ENCODE data around the gene DTD2. TPM values are rescaled to one million over a fixed set of nuclear protein-coding genes. Genes with fewer than 3 reads are reported as not detected.

Gene DTD2
- total and polyA plus RNA-seq, 2 donors (not counting 1 experiment from before 2014, with no cell fraction given): 11.9 to 14.1 TPM

GRCh38 chr14:31429791-31430190, 27.5 kb downstream of the DTD2 start:
- intact Hi-C loops (cut with micrococcal nuclease): no loop called here
- no peaks in the 10 kb centered on the region for H3K79me2 ChIP-seq (ENCODE audit: control insufficient read depth, insufficient read depth, low read length)
- H3K9me3 Mint-ChIP-seq (ENCODE audit: insufficient read depth): peaks cover 5% of the 10 kb centered on the region
- H3K4me2 ChIP-seq (replicated peaks; ENCODE audit: low read depth, low read length, poor library complexity, severe bottlenecking): no peak overlapping the region
- H4K20me1 ChIP-seq (ENCODE audit: control insufficient read depth, insufficient read depth, low read length, poor library complexity, severe bottlenecking): no peaks in the 10 kb centered on the region
- H3K36me3 ChIP-seq (replicated peaks in 1 of 2; ENCODE audit: control extremely low read depth in 1 of 2, control insufficient read depth in 1 of 2, extremely low read depth in 1 of 2, insufficient read depth in 2 of 2, low read length in 1 of 2): peaks cover 0 to 3% of the 10 kb centered on the region in 2 experiments
- TF ChIP-seq CTCF (IDR thresholded peaks at IDR 0.05): no peak
- H3K4me1 Mint-ChIP-seq: no peaks in the 10 kb centered on the region
- ChIA-PET CTCF (no interaction called here), POLR2A (no interaction called here)
- H3K4me3 ChIP-seq (ENCODE audit: control extremely low read depth in 1 of 5, extremely low read depth in 1 of 5, insufficient read depth in 1 of 5, low read depth in 2 of 5, low read length in 4 of 5): no peak overlapping the region
- ATAC-seq (ENCODE audit: low read depth) (no peak), DNase-seq (no peak)
- H3K27me3 ChIP-seq (replicated peaks in 1 of 4; ENCODE audit: control extremely low read depth in 1 of 4, control insufficient read depth in 3 of 4, insufficient read depth in 4 of 4, low read length in 3 of 4): no peaks in the 10 kb centered on the region
- H3K27ac Mint-ChIP-seq: no peak overlapping the region
- H2AFZ ChIP-seq (ENCODE audit: insufficient read depth, low read depth, low read length, poor library complexity, severe bottlenecking): no peak overlapping the region
- H3K4me3 Mint-ChIP-seq: no peak overlapping the region
- H3K4me1 ChIP-seq (ENCODE audit: control insufficient read depth in 2 of 2, insufficient read depth in 2 of 2, low read length in 2 of 2): no peaks in the 10 kb centered on the region
- no peak overlapping the region for H3K9ac ChIP-seq (ENCODE audit: low read length)
- H3K27me3 Mint-ChIP-seq: no peaks in the 10 kb centered on the region
- 100% methylated on average over 1 of the region's 1 CpG for WGBS (ENCODE audit: insufficient coverage)
- H3K9me3 ChIP-seq (ENCODE audit: control extremely low read depth in 1 of 3, control insufficient read depth in 2 of 3, insufficient read depth in 1 of 3, low read length in 2 of 3): no peaks in the 10 kb centered on the region
- H3K27ac ChIP-seq (ENCODE audit: low read length in 2 of 2): no peak overlapping the region

GRCh38 chr14:31428011-31428410, 29.3 kb downstream of the DTD2 start:
- ChIA-PET CTCF (interaction anchor here (1.1 kb wide), 1 partner anchor 24 kb away, joined by 3 read pairs; no protein-coding TSS in a partner anchor), POLR2A (no interaction called here)
- peaks cover 0 to 3% of the 10 kb centered on the region in 2 experiments for H3K36me3 ChIP-seq (replicated peaks in 1 of 2; ENCODE audit: control extremely low read depth in 1 of 2, control insufficient read depth in 1 of 2, extremely low read depth in 1 of 2, insufficient read depth in 2 of 2, low read length in 1 of 2)
- no peak for TF ChIP-seq CTCF (IDR thresholded peaks at IDR 0.05)
- TF ChIP-seq EZH2 (IDR thresholded peaks at IDR 0.05; ENCODE audit: borderline replicate concordance, insufficient read depth, low read depth, low read length, poor library complexity, severe bottlenecking): no peak
- WGBS (ENCODE audit: insufficient coverage): no CpG with 5 or more reads among the region's 1 CpG
- H3K9me3 ChIP-seq (ENCODE audit: control extremely low read depth in 1 of 3, control insufficient read depth in 2 of 3, insufficient read depth in 1 of 3, low read length in 2 of 3): no peaks in the 10 kb centered on the region
- H3K79me2 ChIP-seq (ENCODE audit: control insufficient read depth, insufficient read depth, low read length): no peaks in the 10 kb centered on the region
- H3K4me3 Mint-ChIP-seq: no peak overlapping the region
- H3K4me1 ChIP-seq (ENCODE audit: control insufficient read depth in 2 of 2, insufficient read depth in 2 of 2, low read length in 2 of 2): no peaks in the 10 kb centered on the region
- H4K20me1 ChIP-seq (ENCODE audit: control insufficient read depth, insufficient read depth, low read length, poor library complexity, severe bottlenecking): no peaks in the 10 kb centered on the region
- H3K27me3 ChIP-seq (replicated peaks in 1 of 4; ENCODE audit: control extremely low read depth in 1 of 4, control insufficient read depth in 3 of 4, insufficient read depth in 4 of 4, low read length in 3 of 4): no peaks in the 10 kb centered on the region
- peaks cover 5% of the 10 kb centered on the region for H3K9me3 Mint-ChIP-seq (ENCODE audit: insufficient read depth)
- H3K27ac Mint-ChIP-seq: no peak overlapping the region
- H3K9ac ChIP-seq (ENCODE audit: low read length): no peak overlapping the region
- DNase-seq: no peak
- H2AFZ ChIP-seq (ENCODE audit: insufficient read depth, low read depth, low read length, poor library complexity, severe bottlenecking): no peak overlapping the region
- no peak overlapping the region for H3K4me3 ChIP-seq (ENCODE audit: control extremely low read depth in 1 of 5, extremely low read depth in 1 of 5, insufficient read depth in 1 of 5, low read depth in 2 of 5, low read length in 4 of 5)
- no peaks in the 10 kb centered on the region for H3K4me1 Mint-ChIP-seq
- H3K4me2 ChIP-seq (replicated peaks; ENCODE audit: low read depth, low read length, poor library complexity, severe bottlenecking): no peak overlapping the region
- H3K27ac ChIP-seq (ENCODE audit: low read length in 2 of 2): no peak overlapping the region
- no peaks in the 10 kb centered on the region for H3K27me3 Mint-ChIP-seq
- ATAC-seq (ENCODE audit: low read depth): no peak
- intact Hi-C loops (cut with micrococcal nuclease): no loop called here

All from B cell (primary cell).